ENCODE results near the gene TUBA4B.

The TUBA4B gene

GRCh38 chr2:219228041-219228910 is 24.8 kb upstream of the TUBA4B start:
- no peaks in the 10 kb centered on the region for H3K27me3 Mint-ChIP-seq
- DNase-seq (ENCODE audit: low spot score in 2 of 2) (no peak), ATAC-seq (ENCODE audit: low read depth) (no peak)
- H3K4me3 Mint-ChIP-seq = peak overlapping the region; percentile 72
- H3K36me3 Mint-ChIP-seq = peaks cover 25% of the 10 kb centered on the region
- no peaks in the 10 kb centered on the region for H3K9me3 Mint-ChIP-seq
- peak overlapping the region; percentile 96 for H3K27ac Mint-ChIP-seq
- H3K4me1 Mint-ChIP-seq = peaks cover 28% of the 10 kb centered on the region

GRCh38 chr2:219228911-219229304 is 24.1 kb upstream of the TUBA4B start:
- Mint-ChIP-seq H3K36me3 (peaks cover 27% of the 10 kb centered on the region), H3K4me1 (peaks cover 28% of the 10 kb centered on the region), H3K9me3 (no peaks in the 10 kb centered on the region), H3K27ac (peak overlapping the region; percentile 96), H3K4me3 (peak overlapping the region; percentile 72), H3K27me3 (no peaks in the 10 kb centered on the region)
- no peak for DNase-seq (ENCODE audit: low spot score in 2 of 2)
- no peak for ATAC-seq (ENCODE audit: low read depth)

- peak within 1 kb of the TSS; percentile 97 for H3K4me3 Mint-ChIP-seq
- H3K4me1 Mint-ChIP-seq = peaks cover 28% of the 10 kb centered on the region
- ATAC-seq (ENCODE audit: low read depth) = peak; percentile 96
- peaks cover 30% of the 10 kb centered on the region for H3K36me3 Mint-ChIP-seq
- peak; percentile 95 to 97 for DNase-seq (ENCODE audit: low spot score in 2 of 2)
- H3K27me3 Mint-ChIP-seq = no peaks in the 10 kb centered on the region
- peak within 1 kb of the TSS; percentile 96 for H3K27ac Mint-ChIP-seq
- no peaks in the 10 kb centered on the region for H3K9me3 Mint-ChIP-seq
Observed at GRCh38 chr2:219229305-219230058, 23.6 kb upstream of the TUBA4B start, which contains the start of the genes ANKZF1 and ATG9A. Gene ANKZF1 (plus strand): TSS chr2:219229806. CDS start chr2:219230258, 452 bp downstream. Gene ATG9A (minus strand): TSS chr2:219229636. CDS start chr2:219228024, 1,612 bp downstream.

GRCh38 chr2:219230059-219230540 is 22.9 kb upstream of the TUBA4B start:
- Mint-ChIP-seq H3K4me1 (peaks cover 30% of the 10 kb centered on the region), H3K4me3 (peak overlapping the region; percentile 97), H3K27ac (peak overlapping the region; percentile 96), H3K27me3 (no peaks in the 10 kb centered on the region), H3K9me3 (no peaks in the 10 kb centered on the region), H3K36me3 (peaks cover 28% of the 10 kb centered on the region)
- DNase-seq (ENCODE audit: low spot score in 2 of 2) = no peak
- ATAC-seq (ENCODE audit: low read depth) = no peak

- ATAC-seq (ENCODE audit: low read depth) = no peak
- H3K4me3 Mint-ChIP-seq = no peak overlapping the region
- DNase-seq (ENCODE audit: low spot score in 2 of 2) = no peak
- H3K36me3 Mint-ChIP-seq = peaks cover 34% of the 10 kb centered on the region
- peaks cover 21% of the 10 kb centered on the region for H3K4me1 Mint-ChIP-seq
- H3K27me3 Mint-ChIP-seq = no peaks in the 10 kb centered on the region
- no peaks in the 10 kb centered on the region for H3K9me3 Mint-ChIP-seq
- no peak overlapping the region for H3K27ac Mint-ChIP-seq
Observed at GRCh38 chr2:219234331-219234730, 18.7 kb upstream of the TUBA4B start.

- no peaks in the 10 kb centered on the region for H3K9me3 Mint-ChIP-seq
- no peak overlapping the region for H3K27ac Mint-ChIP-seq
- peaks cover 5% of the 10 kb centered on the region for H3K36me3 Mint-ChIP-seq
- no peaks in the 10 kb centered on the region for H3K27me3 Mint-ChIP-seq
- peak overlapping the region; percentile 28 for H3K4me3 Mint-ChIP-seq
- DNase-seq (ENCODE audit: low spot score in 2 of 2) (no peak), ATAC-seq (ENCODE audit: low read depth) (no peak)
- H3K4me1 Mint-ChIP-seq = peaks cover 21% of the 10 kb centered on the region
Observed at GRCh38 chr2:219243291-219243761, 9.7 kb upstream of the TUBA4B start.

GRCh38 chr2:219244789-219245147 is 8.3 kb upstream of the TUBA4B start:
- Mint-ChIP-seq H3K9me3 (no peaks in the 10 kb centered on the region), H3K27me3 (no peaks in the 10 kb centered on the region), H3K36me3 (peaks cover 9% of the 10 kb centered on the region), H3K4me1 (peaks cover 32% of the 10 kb centered on the region), H3K4me3 (peak overlapping the region; percentile 88), H3K27ac (peak overlapping the region; percentile 93)
- no peak for DNase-seq (ENCODE audit: low spot score in 2 of 2)
- ATAC-seq (ENCODE audit: low read depth) = no peak

GRCh38 chr2:219245148-219245898 is 7.7 kb upstream of the TUBA4B start, which contains the start of the genes GLB1L and STK16:
Gene GLB1L (minus strand): TSS chr2:219245444. CDS start chr2:219243573, 1,871 bp downstream.
Gene STK16 (plus strand): TSS chr2:219245479. CDS start chr2:219246000, 521 bp downstream.
- peak; percentile 84 for ATAC-seq (ENCODE audit: low read depth)
- H3K9me3 Mint-ChIP-seq = no peaks in the 10 kb centered on the region

GRCh38 chr2:219245899-219246230 is 7.2 kb upstream of the TUBA4B start:
- DNase-seq (ENCODE audit: low spot score in 2 of 2) = no peak
- H3K27ac Mint-ChIP-seq = peak overlapping the region; percentile 93
- no peak for ATAC-seq (ENCODE audit: low read depth)

More at GRCh38 chr2:219245148-219245898, 7.7 kb upstream of the TUBA4B start, which contains the start of the genes GLB1L and STK16:
- peak; percentile 83 to 91 for DNase-seq (ENCODE audit: low spot score in 2 of 2)
- peak within 1 kb of the TSS; percentile 88 for H3K4me3 Mint-ChIP-seq
- no peaks in the 10 kb centered on the region for H3K27me3 Mint-ChIP-seq
- H3K27ac Mint-ChIP-seq = peak within 1 kb of the TSS; percentile 93
- H3K36me3 Mint-ChIP-seq = peaks cover 11% of the 10 kb centered on the region
- H3K4me1 Mint-ChIP-seq = peaks cover 38% of the 10 kb centered on the region

GRCh38 chr2:219246559-219246958 is 6.5 kb upstream of the TUBA4B start:
- H3K27ac Mint-ChIP-seq = peak overlapping the region; percentile 93
- H3K27me3 Mint-ChIP-seq = no peaks in the 10 kb centered on the region
- no peaks in the 10 kb centered on the region for H3K9me3 Mint-ChIP-seq
- H3K4me1 Mint-ChIP-seq = peaks cover 50% of the 10 kb centered on the region
- peaks cover 18% of the 10 kb centered on the region for H3K36me3 Mint-ChIP-seq
- H3K4me3 Mint-ChIP-seq = peak overlapping the region; percentile 41
- DNase-seq (ENCODE audit: low spot score in 2 of 2) (no peak), ATAC-seq (ENCODE audit: low read depth) (no peak)

More at GRCh38 chr2:219245899-219246230, 7.2 kb upstream of the TUBA4B start:
- no peaks in the 10 kb centered on the region for H3K27me3 Mint-ChIP-seq
- H3K9me3 Mint-ChIP-seq = no peaks in the 10 kb centered on the region
- H3K4me3 Mint-ChIP-seq = peak overlapping the region; percentile 88
- peaks cover 14% of the 10 kb centered on the region for H3K36me3 Mint-ChIP-seq
- peaks cover 43% of the 10 kb centered on the region for H3K4me1 Mint-ChIP-seq

GRCh38 chr2:219247678-219248642 is 5.1 kb upstream of the TUBA4B start:
- DNase-seq (ENCODE audit: low spot score in 2 of 2) = no peak
- Mint-ChIP-seq H3K4me1 (peaks cover 59% of the 10 kb centered on the region), H3K27ac (peak overlapping the region; percentile 85), H3K36me3 (peaks cover 22% of the 10 kb centered on the region), H3K27me3 (no peaks in the 10 kb centered on the region), H3K9me3 (no peaks in the 10 kb centered on the region), H3K4me3 (peak overlapping the region; percentile 82)
- ATAC-seq (ENCODE audit: low read depth) = peak; percentile 48

- Mint-ChIP-seq H3K27me3 (no peaks in the 10 kb centered on the region), H3K9me3 (no peaks in the 10 kb centered on the region), H3K4me3 (peak overlapping the region; percentile 82), H3K27ac (peak overlapping the region; percentile 85), H3K4me1 (peaks cover 59% of the 10 kb centered on the region), H3K36me3 (peaks cover 22% of the 10 kb centered on the region)
- ATAC-seq (ENCODE audit: low read depth) (no peak), DNase-seq (ENCODE audit: low spot score in 2 of 2) (no peak)
Observed at GRCh38 chr2:219248845-219249202, 4.2 kb upstream of the TUBA4B start.

Measured in memory B cell (primary cell).